ENCODE results near the gene PXT1.

DNA sequence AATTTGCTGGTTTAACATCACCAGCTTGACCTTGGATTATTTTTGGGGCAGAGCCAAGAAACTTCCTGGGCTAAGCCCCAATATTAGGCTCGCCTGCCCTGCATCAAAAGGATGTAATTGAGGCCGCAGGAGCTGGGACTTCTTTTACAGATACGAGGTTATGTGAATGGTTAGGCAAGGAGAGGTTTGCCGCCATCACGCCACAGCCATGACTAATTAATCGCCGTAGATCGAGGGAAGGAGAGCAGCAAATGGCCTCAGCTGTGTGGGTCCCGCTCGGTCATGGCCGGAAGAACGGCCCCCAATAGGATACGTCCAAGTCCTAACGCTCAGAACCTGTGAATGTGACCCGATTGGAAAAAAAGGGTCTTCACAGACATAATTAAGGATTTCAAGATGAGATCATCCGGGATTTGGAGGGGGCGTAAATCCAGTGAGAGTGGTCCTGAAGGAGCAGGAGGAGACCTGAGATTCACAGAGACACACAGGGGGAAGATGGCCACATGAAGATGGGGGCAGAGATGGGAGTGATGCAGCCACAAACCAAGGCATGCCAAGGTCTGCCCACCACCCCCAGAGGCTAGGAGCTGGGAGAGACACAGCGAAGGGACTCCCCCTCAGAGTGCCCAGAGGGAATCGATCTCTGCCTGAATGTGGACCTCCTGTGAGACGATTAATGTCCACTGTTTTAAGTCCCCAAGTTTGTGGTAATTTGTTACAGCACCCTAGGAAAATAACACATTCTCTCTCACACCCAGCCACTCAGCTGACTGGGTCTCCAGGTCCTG, 96.0 kb downstream of the PXT1 start:
- TF ChIP-seq CTCF (IDR thresholded peaks at IDR 0.05) (no peak), POLR2A (IDR thresholded peaks at IDR 0.05) (no peak)
